IMR-90 (cell line): Measurements from ENCODE around the gene PPP1R15A. TPM values are rescaled to one million over a fixed set of nuclear protein-coding genes. Genes with fewer than 3 reads are reported as not detected.
A peak's percentile ranks its signal among the peaks of the same experiment; 100 is the strongest.

Experiments used
- ATAC-seq: fragments of 200-7000 bp; cut with Tn5 transposase; 2 replicates; pipeline ENCODE4 v1.9.1; 2020; ENCODE audit warnings: low read depth, mild to moderate bottlenecking, moderate library complexity
- BruUV-seq: library from RNA; stranded (reverse); fragments of 400-500 nt; replicated peaks from 2 replicates; lab custom pipeline; 2021; lab: Mats Ljungman, UMichigan
- CTCF ChIA-PET: fragments of 300-600 bp; formaldehyde crosslinking; extraction: SDS; loops from one replicate; lab custom pipeline; 2021; ENCODE audit warnings: antibody characterized with exemption; lab: Yijun Ruan, JAX
- POLR2A ChIA-PET: fragments of 300-600 bp; sonication (Branson Sonifier 250); formaldehyde crosslinking; loops from one replicate; lab custom pipeline; 2022; ENCODE audit warnings: antibody characterized with exemption; ENCODE audit not compliant: unreplicated experiment; lab: Charles Lee
- DNase-seq: peaks from one replicate; pipeline ENCODE4 v3.0.0; 2013
- H2AFZ ChIP-seq: replicated peaks from 2 replicates; pipeline ENCODE3; 2013; ENCODE audit warnings: low read length, mild to moderate bottlenecking; ENCODE audit not compliant: poor library complexity
- H2AK5ac ChIP-seq: 2 replicates; pipeline ENCODE4 v1.6.1; 2013; ENCODE audit warnings: low read depth, low read length, inconsistent platforms
- H2AK9ac ChIP-seq: replicated peaks from 2 replicates; pipeline ENCODE3; 2013; ENCODE audit warnings: mild to moderate bottlenecking, low read depth, low read length, moderate library complexity; ENCODE audit not compliant: poor library complexity
- H2BK120ac ChIP-seq: 2 replicates; pipeline ENCODE4 v1.6.1; 2013; ENCODE audit warnings: low read depth, low read length, inconsistent platforms
- H2BK15ac ChIP-seq: 3 replicates; pipeline ENCODE4 v1.6.1; 2013; ENCODE audit warnings: low read depth, low read length, inconsistent platforms
- H2BK20ac ChIP-seq: 2 replicates; pipeline ENCODE4 v1.6.1; 2013; ENCODE audit warnings: low read depth, mild to moderate bottlenecking, inconsistent platforms, low read length, moderate library complexity
- H2BK5ac ChIP-seq: 2 replicates; pipeline ENCODE4 v1.6.1; 2013; ENCODE audit warnings: mild to moderate bottlenecking, low read depth, low read length, inconsistent platforms; ENCODE audit not compliant: poor library complexity, severe bottlenecking
- H3K14ac ChIP-seq: replicated peaks from 2 replicates; pipeline ENCODE4 v1.6.1; 2013; ENCODE audit warnings: low read depth, low read length, inconsistent platforms
- H3K18ac ChIP-seq: 2 replicates; pipeline ENCODE4 v1.6.1; 2013; ENCODE audit warnings: low read depth, low read length, control low read depth
- H3K23ac ChIP-seq: 2 replicates; pipeline ENCODE4 v1.6.1; 2013; ENCODE audit warnings: low read depth, low read length, inconsistent platforms
- H3K27ac ChIP-seq: 2 replicates; pipeline ENCODE4 v1.5.1; 2013; ENCODE audit warnings: mild to moderate bottlenecking, control low read depth, low read length; ENCODE audit not compliant: insufficient read depth
- H3K27me3 ChIP-seq: 2 replicates; pipeline ENCODE4 v1.6.1; 2013; ENCODE audit warnings: low read length; ENCODE audit not compliant: control insufficient read depth, insufficient read depth
- H3K36me3 ChIP-seq: 2 replicates; pipeline ENCODE4 v1.6.1; 2013; ENCODE audit warnings: low read length, mixed read lengths; ENCODE audit not compliant: control insufficient read depth, insufficient read depth
- H3K4ac ChIP-seq: 2 replicates; pipeline ENCODE4 v1.6.1; 2013; ENCODE audit warnings: low read depth, low read length, inconsistent platforms
- H3K4me1 ChIP-seq: 2 replicates; pipeline ENCODE4 v1.6.1; 2013; ENCODE audit warnings: low read length, mixed read lengths; ENCODE audit not compliant: control insufficient read depth, insufficient read depth
- H3K4me2 ChIP-seq: 2 replicates; pipeline ENCODE4 v1.6.1; 2013; ENCODE audit warnings: low read depth, mild to moderate bottlenecking, control low read depth, low read length, moderate library complexity
- H3K4me3 ChIP-seq: 2 replicates; pipeline ENCODE4 v1.5.1; 2013; ENCODE audit warnings: low read depth, mild to moderate bottlenecking, control low read depth, low read length, moderate library complexity; ENCODE audit not compliant: insufficient read depth
- H3K56ac ChIP-seq: 2 replicates; pipeline ENCODE4 v1.6.1; 2013; ENCODE audit warnings: low read length, inconsistent platforms; ENCODE audit not compliant: insufficient read depth; ENCODE audit errors: extremely low read depth
- H3K79me1 ChIP-seq, 2 experiments: 2 replicates each; pipeline ENCODE4 v1.6.1; 2013; ENCODE audit warnings: low read length in 2 of 2, inconsistent platforms in 1 of 2, low read depth in 1 of 2
- H3K9ac ChIP-seq: 2 replicates; pipeline ENCODE4 v1.6.1; 2013; ENCODE audit warnings: low read depth, low read length, control low read depth
- H3K9me1 ChIP-seq: 2 replicates; pipeline ENCODE4 v1.6.1; 2013; ENCODE audit warnings: low read length, inconsistent platforms; ENCODE audit not compliant: insufficient read depth
- H3K9me3 ChIP-seq: 2 replicates; pipeline ENCODE4 v1.6.1; 2013; ENCODE audit warnings: low read length; ENCODE audit not compliant: control insufficient read depth, insufficient read depth
- H4K20me1 ChIP-seq: 2 replicates; pipeline ENCODE4 v1.6.1; 2013; ENCODE audit warnings: low read length, inconsistent platforms; ENCODE audit not compliant: insufficient read depth
- H4K5ac ChIP-seq: 2 replicates; pipeline ENCODE4 v1.6.1; 2013; ENCODE audit warnings: mild to moderate bottlenecking, low read depth, low read length, control low read depth
- H4K8ac ChIP-seq, 2 experiments: 2 replicates each; pipeline ENCODE4 v1.6.1; 2013; ENCODE audit warnings: low read depth in 2 of 2, low read length in 2 of 2, control low read depth in 1 of 2, inconsistent platforms in 1 of 2
- H4K91ac ChIP-seq: 2 replicates; pipeline ENCODE4 v1.6.1; 2013; ENCODE audit warnings: low read depth, low read length, inconsistent platforms; ENCODE audit not compliant: insufficient read depth
- BHLHE40 ChIP-seq: fragments of 150-350 bp; IDR thresholded peaks from 2 replicates; pipeline ENCODE4 v1.6.1; 2016; ENCODE audit warnings: mild to moderate bottlenecking, low read depth, low read length
- CEBPB ChIP-seq: IDR thresholded peaks from 2 replicates; pipeline ENCODE4 v1.6.1; 2012; ENCODE audit warnings: low read depth, low read length, improper control_type of control experiment
- POLR2A ChIP-seq: IDR thresholded peaks from 2 replicates; pipeline ENCODE4 v1.6.1; 2012; ENCODE audit warnings: mild to moderate bottlenecking, low read depth, low read length
- WGBS, 2 experiments: methylation state at CpG; one replicate each; pipeline versions ENCODE4 v1.1.5 to v1.1.7; 2013; ENCODE audit warnings: missing lambda C conversion rate in 2 of 2; ENCODE audit not compliant: insufficient read length in 1 of 2; ENCODE audit errors: extremely low coverage in 2 of 2; 5-methylcytosine and 5-hydroxymethylcytosine counted together
- dilution Hi-C: fragments of 300-500 bp; cut with HindIII; formaldehyde crosslinking; loops from one replicate; pipeline ENCODE4 v1.14.3; 2018; ENCODE audit warnings: low sequenced_read_pairs; ENCODE audit not compliant: unreplicated experiment
- in situ Hi-C: fragments of 300-500 bp; cut with MboI; formaldehyde crosslinking; loops from 3 replicates; pipeline ENCODE4 v1.14.3; 2019; ENCODE audit warnings: low sequenced_read_pairs, inconsistent platforms, mixed read lengths
- intact Hi-C: fragments of 100-400 bp; cut with micrococcal nuclease; formaldehyde crosslinking; loops from 2 replicates; pipeline ENCODE4 v1.10.0; 2022
- polyA plus RNA-seq, 3 experiments: library from polyadenylated mRNA; depleted of rRNA; stranded (reverse); fragments of >200 nt; gene quantifications; 2 replicates each; pipeline ENCODE4 v1.2.3, GENCODE V29; 2012; ENCODE audit warnings: low replicate concordance in 1 of 3
- total RNA-seq: library from RNA; depleted of rRNA; stranded (reverse); fragments of >200 nt; gene quantifications from 2 replicates; pipeline ENCODE4 v1.2.3, GENCODE V29; 2012

The PPP1R15A gene
- total and polyA plus RNA-seq, 2 of the 4 experiments (the other 2 are of a cell fraction): 26.7 to 87.7 TPM

GRCh38 chr19:48881741-48882657 is 9.8 kb downstream of the PPP1R15A start:
- no peak overlapping the region for H3K4me3 ChIP-seq
- no peak overlapping the region for H3K27ac ChIP-seq
- no peak overlapping the region for H3K18ac ChIP-seq
- no peak overlapping the region for H3K23ac ChIP-seq
- CTCF ChIA-PET: no interaction called here
- peak overlapping the region; percentile 90 for H2AK9ac ChIP-seq
- no peaks in the 10 kb centered on the region for H3K4me1 ChIP-seq
- peaks cover 0 to 18% of the 10 kb centered on the region in 2 experiments; a peak in 2 of 4 replicates for H3K79me1 ChIP-seq
- H4K91ac ChIP-seq: no peak overlapping the region
- H3K4ac ChIP-seq: no peak overlapping the region
- 88% methylated on average over 17 of the region's 30 CpGs; no CpG with 5 or more reads in 1 of the 2 experiments for WGBS, 2 experiments
- H3K56ac ChIP-seq: no peak overlapping the region
- ATAC-seq (peak; percentile 63), DNase-seq (no peak)
- peaks cover 4% of the 10 kb centered on the region; the same call in 1 of the 2 replicates for H3K9me3 ChIP-seq
- peaks cover 22% of the 10 kb centered on the region for H4K20me1 ChIP-seq
- no peak overlapping the region for H4K8ac ChIP-seq
- TF ChIP-seq BHLHE40 (no peak), CEBPB (peak; percentile 59), POLR2A (peak; percentile 66)
- H2BK5ac ChIP-seq: no peak overlapping the region
- dilution Hi-C loops (no loop called here), in situ Hi-C loops (no loop called here), intact Hi-C loops (no loop called here)
- H2BK15ac ChIP-seq: no peak overlapping the region
- H3K9me1 ChIP-seq: 0 out of 2 replicates have a peak, but pooled peaks cover 6% of the 10 kb centered on the region
- H3K14ac ChIP-seq: no peak overlapping the region
- no peak overlapping the region for H3K4me2 ChIP-seq
- H4K5ac ChIP-seq: no peak overlapping the region
- H2AFZ ChIP-seq: peak overlapping the region; percentile 51
- POLR2A ChIA-PET: no interaction called here
- no TSS peak for BruUV-seq
- H3K36me3 ChIP-seq: peaks cover 8% of the 10 kb centered on the region; the same call in 1 of the 2 replicates
- H2AK5ac ChIP-seq: peak overlapping the region; percentile 52; the same call in 1 of the 2 replicates
- no peak overlapping the region for H2BK120ac ChIP-seq
- H3K9ac ChIP-seq: no peak overlapping the region
- no peaks in the 10 kb centered on the region for H3K27me3 ChIP-seq
- H2BK20ac ChIP-seq: no peak overlapping the region
